Measurements from ENCODE around the gene C9orf43.

Gene C9orf43

GRCh38 chr9:113410207-113410864 lies at the start of gene C9orf43, which contains the start of gene POLE3:
Gene C9orf43, plus strand, starts transcription at chr9:113410747. Its CDS starts 2,747 bp downstream, at chr9:113413494.
Gene POLE3, minus strand, starts transcription at chr9:113410675. Its CDS starts 382 bp downstream, at chr9:113410293.
- TF ChIP-seq GATA2 (IDR thresholded peaks at IDR 0.05; ENCODE audit: low read depth, low read length) (no peak; the same call in 1 of the 2 replicates), GATA3 (IDR thresholded peaks at IDR 0.05; ENCODE audit: low read depth, low read length) (no peak)

GRCh38 chr9:113361304-113362018 lies 49.1 kb upstream of the C9orf43 start:
- TF ChIP-seq GATA2 (IDR thresholded peaks at IDR 0.05; ENCODE audit: low read depth, low read length) (no peak), GATA3 (IDR thresholded peaks at IDR 0.05; ENCODE audit: low read depth, low read length) (no peak)

GRCh38 chr9:113363336-113363735 lies 47.2 kb upstream of the C9orf43 start:
- TF ChIP-seq GATA2 (IDR thresholded peaks at IDR 0.05; ENCODE audit: low read depth, low read length): no peak
- TF ChIP-seq GATA3 (IDR thresholded peaks at IDR 0.05; ENCODE audit: low read depth, low read length): no peak

- TF ChIP-seq GATA3 (IDR thresholded peaks at IDR 0.05; ENCODE audit: low read depth, low read length) (no peak), GATA2 (IDR thresholded peaks at IDR 0.05; ENCODE audit: low read depth, low read length) (no peak)
These were observed 45.6 kb upstream of the C9orf43 start for GRCh38 chr9:113364951-113365350.

GRCh38 chr9:113368348-113368981 lies 42.1 kb upstream of the C9orf43 start:
- TF ChIP-seq GATA3 (IDR thresholded peaks at IDR 0.05; ENCODE audit: low read depth, low read length) (no peak), GATA2 (IDR thresholded peaks at IDR 0.05; ENCODE audit: low read depth, low read length) (no peak)

GRCh38 chr9:113368982-113369854 lies 41.3 kb upstream of the C9orf43 start:
- TF ChIP-seq GATA3 (IDR thresholded peaks at IDR 0.05; ENCODE audit: low read depth, low read length) (no peak), GATA2 (IDR thresholded peaks at IDR 0.05; ENCODE audit: low read depth, low read length) (no peak)

- TF ChIP-seq GATA3 (IDR thresholded peaks at IDR 0.05; ENCODE audit: low read depth, low read length): no peak
- TF ChIP-seq GATA2 (IDR thresholded peaks at IDR 0.05; ENCODE audit: low read depth, low read length): no peak
These were observed 40.7 kb upstream of the C9orf43 start for GRCh38 chr9:113369855-113370140.

GRCh38 chr9:113370806-113371325 lies 39.7 kb upstream of the C9orf43 start:
- TF ChIP-seq GATA2 (IDR thresholded peaks at IDR 0.05; ENCODE audit: low read depth, low read length) (no peak), GATA3 (IDR thresholded peaks at IDR 0.05; ENCODE audit: low read depth, low read length) (no peak)

- TF ChIP-seq GATA3 (IDR thresholded peaks at IDR 0.05; ENCODE audit: low read depth, low read length) (no peak), GATA2 (IDR thresholded peaks at IDR 0.05; ENCODE audit: low read depth, low read length) (no peak)
These were observed 38.5 kb upstream of the C9orf43 start for GRCh38 chr9:113372059-113372458.

- no peak for TF ChIP-seq GATA2 (IDR thresholded peaks at IDR 0.05; ENCODE audit: low read depth, low read length)
- no peak for TF ChIP-seq GATA3 (IDR thresholded peaks at IDR 0.05; ENCODE audit: low read depth, low read length)
These were observed 37.3 kb upstream of the C9orf43 start for GRCh38 chr9:113373256-113373655.

GRCh38 chr9:113373676-113374392 lies 36.7 kb upstream of the C9orf43 start:
- no peak for TF ChIP-seq GATA2 (IDR thresholded peaks at IDR 0.05; ENCODE audit: low read depth, low read length)
- TF ChIP-seq GATA3 (IDR thresholded peaks at IDR 0.05; ENCODE audit: low read depth, low read length): no peak

- TF ChIP-seq GATA2 (IDR thresholded peaks at IDR 0.05; ENCODE audit: low read depth, low read length): no peak
These were observed 35.2 kb upstream of the C9orf43 start for GRCh38 chr9:113375057-113376023.

Data from SH-SY5Y (cell line).